Measurements from ENCODE around the gene CCT7. TPM values are rescaled to one million over a fixed set of nuclear protein-coding genes. Genes with fewer than 3 reads are reported as not detected.
A peak's percentile ranks its signal among the peaks of the same experiment; 100 is the strongest.

Gene CCT7
- total and polyA plus RNA-seq, 4 experiments from 2014 or later = 187 to 400 (median 213) TPM

DNA sequence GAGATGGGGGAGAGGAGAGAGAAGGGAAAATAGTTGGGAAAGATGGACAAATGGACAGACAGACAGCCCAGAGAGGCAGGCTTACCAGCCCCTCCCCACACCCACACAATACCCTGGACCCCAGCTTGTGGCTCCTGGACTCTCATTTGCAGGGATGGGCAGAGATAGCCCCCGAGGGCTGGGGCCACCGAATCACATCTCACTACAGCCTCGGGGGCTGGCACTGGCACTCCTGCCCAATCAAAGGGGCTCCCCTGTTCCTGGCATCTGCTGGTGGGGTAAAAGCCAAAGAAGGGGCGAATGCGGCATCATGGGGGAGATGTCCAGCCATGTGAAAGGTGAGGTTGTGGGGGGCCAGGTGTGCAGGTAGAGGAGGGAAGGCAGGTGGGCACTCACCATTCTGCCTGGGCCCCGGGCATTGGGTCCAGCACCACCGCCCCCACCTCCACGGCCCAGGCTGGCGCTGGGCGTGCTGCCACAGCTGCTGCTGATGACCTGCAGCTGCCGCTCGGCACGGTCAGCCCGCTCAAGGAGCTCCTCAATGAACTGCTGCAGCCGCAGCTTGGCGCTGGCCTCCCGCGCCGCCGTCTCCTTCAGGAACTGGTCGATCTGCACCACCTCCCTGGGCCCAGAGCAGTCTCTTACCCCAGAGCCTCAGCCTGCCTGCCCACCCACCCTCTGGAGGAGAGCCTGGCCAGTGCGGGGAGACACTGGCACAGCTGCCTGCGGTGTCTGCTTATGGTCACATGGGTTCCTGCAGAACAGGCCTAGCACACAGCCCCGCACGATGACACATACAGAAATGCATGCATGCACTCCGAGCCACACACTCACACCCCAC is 32.2 kb downstream of the CCT7 start:
- H3K27ac ChIP-seq (ENCODE audit: low read depth, low read length) = no peak overlapping the region
- H3K4me3 ChIP-seq (ENCODE audit: low read length in 2 of 2) = no peak overlapping the region
- no peaks in the 10 kb centered on the region for H3K9me3 ChIP-seq (ENCODE audit: control insufficient read depth in 1 of 2, low read length in 2 of 2)
- intact Hi-C loops (cut with micrococcal nuclease) = no loop called here
- Mint-ChIP-seq H3K4me3 (no peak overlapping the region), H3K36me3 (peaks cover 0 to 12% of the 10 kb centered on the region in 2 donors), H3K27ac (peak overlapping the region in 2 of 7 donors; percentile 9 to 42), H3K9me3 (peaks cover 0 to 4% (median 0%) of the 10 kb centered on the region in 8 donors), H3K4me1 (peaks cover 18 to 27% (median 23%) of the 10 kb centered on the region in 4 donors), H3K27me3 (no peaks in the 10 kb centered on the region)
- ChIA-PET POLR2A (ENCODE audit: partially characterized antibody) (interaction anchor here (2.9 kb wide), 1 partner anchor 8 kb away, joined by 8 read pairs; no protein-coding TSS in a partner anchor), CTCF (ENCODE audit: partially characterized antibody) (no interaction called here)
- no peaks in the 10 kb centered on the region for H3K36me3 ChIP-seq (ENCODE audit: insufficient read depth, low read length)
- no peak for DNase-seq
- no peaks in the 10 kb centered on the region for H3K27me3 ChIP-seq (ENCODE audit: insufficient read depth, low read length)
- H3K4me1 ChIP-seq (ENCODE audit: insufficient read depth, low read length) = peaks cover 24% of the 10 kb centered on the region

DNA sequence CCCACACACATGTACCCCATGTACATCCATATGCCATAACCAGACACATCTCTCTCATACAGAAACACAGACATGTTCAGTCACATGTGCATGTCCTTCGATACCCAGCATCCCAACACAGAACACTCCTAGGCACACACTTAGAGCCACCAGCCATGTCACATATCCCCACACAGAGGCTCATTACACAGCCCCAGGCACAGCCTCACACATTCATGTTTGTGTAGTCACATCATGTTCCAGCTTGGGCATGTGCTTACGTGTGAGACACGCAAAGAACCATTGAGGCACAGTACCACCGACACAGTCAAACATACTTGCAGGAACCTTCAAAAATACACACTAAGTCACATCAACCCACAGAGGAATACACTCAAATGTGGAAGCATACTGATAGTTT is 32.9 kb downstream of the CCT7 start:
- no peaks in the 10 kb centered on the region for H3K27me3 ChIP-seq (ENCODE audit: insufficient read depth, low read length)
- H3K4me3 Mint-ChIP-seq = peak overlapping the region in 2 of 8 donors; percentile 0 to 7
- H3K36me3 Mint-ChIP-seq = peaks cover 0 to 10% of the 10 kb centered on the region in 2 donors
- no peak for DNase-seq
- intact Hi-C loops (cut with micrococcal nuclease) = no loop called here
- no peaks in the 10 kb centered on the region for H3K36me3 ChIP-seq (ENCODE audit: insufficient read depth, low read length)
- H3K9me3 ChIP-seq (ENCODE audit: control insufficient read depth in 1 of 2, low read length in 2 of 2) = no peaks in the 10 kb centered on the region
- POLR2A ChIA-PET (ENCODE audit: partially characterized antibody) = interaction anchor here (2.9 kb wide), 1 partner anchor 9 kb away, joined by 8 read pairs; no protein-coding TSS in a partner anchor
- H3K27me3 Mint-ChIP-seq = no peaks in the 10 kb centered on the region
- peaks cover 18 to 27% (median 23%) of the 10 kb centered on the region in 4 donors for H3K4me1 Mint-ChIP-seq
- H3K4me3 ChIP-seq (ENCODE audit: low read length in 2 of 2) = no peak overlapping the region
- peak overlapping the region in 2 of 7 donors; percentile 9 to 52 for H3K27ac Mint-ChIP-seq
- H3K4me1 ChIP-seq (ENCODE audit: insufficient read depth, low read length) = peaks cover 24% of the 10 kb centered on the region
- CTCF ChIA-PET (ENCODE audit: partially characterized antibody) = interaction anchor here (1.9 to 2.3 kb wide), 2 partner anchors 31 to 54 kb away, joined by 6 to 7 read pairs; no protein-coding TSS in a partner anchor
- no peak overlapping the region for H3K27ac ChIP-seq (ENCODE audit: low read depth, low read length)
- H3K9me3 Mint-ChIP-seq = peaks cover 0 to 4% (median 0%) of the 10 kb centered on the region in 8 donors

DNA sequence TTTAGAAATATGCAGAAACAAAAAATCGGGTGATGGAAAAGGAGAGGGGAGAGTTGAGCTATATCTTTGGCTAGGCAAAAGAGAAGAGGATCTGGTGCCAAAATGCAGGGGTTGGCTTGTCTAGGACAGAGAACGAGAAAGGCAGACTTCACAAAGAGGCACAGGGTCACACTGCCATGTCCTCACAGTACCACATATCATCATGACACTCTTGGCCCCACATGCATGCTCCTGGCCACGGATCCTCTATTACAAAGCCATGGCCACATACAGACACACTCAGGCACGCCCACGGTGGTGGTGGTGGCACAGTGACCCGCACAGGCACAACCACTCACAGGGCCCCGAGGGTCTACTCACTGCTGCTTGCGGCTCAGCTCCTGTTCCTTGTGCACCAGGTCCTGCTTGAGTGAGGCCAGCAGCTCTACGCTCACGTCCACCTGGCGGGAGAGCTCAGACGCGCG is 34.3 kb downstream of the CCT7 start:
- intact Hi-C loops (cut with micrococcal nuclease) = loop anchor here (2.0 kb wide), 1 partner anchor 16 kb away; the partner anchor contains the start of gene FBXO41
- Mint-ChIP-seq H3K36me3 (peaks cover 0 to 8% of the 10 kb centered on the region in 2 donors), H3K9me3 (peaks cover 0 to 4% (median 0%) of the 10 kb centered on the region in 8 donors), H3K4me1 (peaks cover 18 to 27% (median 23%) of the 10 kb centered on the region in 4 donors), H3K27ac (peak overlapping the region in 6 of 7 donors; percentile 4 to 68 (median 22)), H3K27me3 (no peaks in the 10 kb centered on the region), H3K4me3 (peak overlapping the region; percentile 25 to 70 (median 66))
- H3K36me3 ChIP-seq (ENCODE audit: insufficient read depth, low read length) = no peaks in the 10 kb centered on the region
- POLR2A ChIA-PET (ENCODE audit: partially characterized antibody) = interaction anchor here (1.0 to 2.9 kb wide), 6 partner anchors 10 to 117 kb away, joined by 3 to 24 read pairs (median 6); partner anchors contain the start of genes ALMS1, CCT7, FBXO41 and PRADC1
- H3K9me3 ChIP-seq (ENCODE audit: control insufficient read depth in 1 of 2, low read length in 2 of 2) = no peaks in the 10 kb centered on the region
- no peak for DNase-seq
- peak overlapping the region in 1 of 2 donors; percentile 45 for H3K4me3 ChIP-seq (ENCODE audit: low read length in 2 of 2)
- H3K27me3 ChIP-seq (ENCODE audit: insufficient read depth, low read length) = no peaks in the 10 kb centered on the region
- CTCF ChIA-PET (ENCODE audit: partially characterized antibody) = interaction anchor here (0.6 to 2.3 kb wide), 5 partner anchors 20 to 56 kb away, joined by 3 to 11 read pairs (median 6); partner anchors contain the start of gene PRADC1
- H3K4me1 ChIP-seq (ENCODE audit: insufficient read depth, low read length) = peaks cover 24% of the 10 kb centered on the region
- H3K27ac ChIP-seq (ENCODE audit: low read depth, low read length) = no peak overlapping the region

DNA sequence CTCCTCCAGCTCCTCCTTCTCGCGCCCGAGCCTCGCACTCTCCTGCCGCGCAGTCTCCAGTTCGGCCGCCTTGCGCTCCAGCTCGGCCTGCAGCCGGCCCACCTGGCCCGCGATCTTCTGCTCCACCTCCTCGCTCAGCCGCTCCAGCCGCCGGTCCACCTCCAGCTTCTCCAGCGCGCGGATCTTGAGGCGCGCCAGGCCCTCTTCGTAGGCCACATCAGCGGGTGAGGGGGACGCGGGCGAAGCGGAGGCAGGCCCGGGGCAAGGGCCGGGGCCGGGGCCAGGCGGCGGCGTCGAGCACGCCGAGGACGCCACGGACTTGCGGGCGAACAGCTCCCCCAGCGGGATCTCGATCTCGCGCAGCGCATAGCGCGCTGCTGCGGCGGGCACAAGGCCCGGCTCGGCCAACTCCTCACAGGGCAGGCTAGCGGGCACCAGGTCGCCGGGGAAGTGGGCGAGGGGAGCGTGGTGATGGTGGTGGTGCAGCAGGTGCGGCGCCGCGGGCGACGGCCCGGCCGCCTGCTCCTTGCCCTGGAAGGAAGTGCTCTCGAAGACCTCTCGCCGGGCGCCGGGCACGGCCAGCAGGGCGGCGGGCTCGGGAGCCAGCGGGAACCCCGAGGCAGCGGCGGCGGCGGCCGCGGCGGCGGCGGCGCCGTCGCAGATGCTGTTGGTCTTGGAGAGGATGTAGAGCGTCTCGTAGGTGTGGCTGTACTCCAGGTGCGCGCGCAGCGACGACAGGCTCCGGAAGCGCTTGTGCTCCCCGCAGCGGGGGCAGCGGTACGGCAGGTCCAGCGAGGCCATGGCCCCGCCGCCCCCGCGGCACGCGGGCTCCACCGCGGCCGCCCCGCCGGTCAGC is 35.0 kb downstream of the CCT7 start:
- no peaks in the 10 kb centered on the region for H3K27me3 Mint-ChIP-seq
- H3K27ac Mint-ChIP-seq = no peak overlapping the region
- H3K27me3 ChIP-seq (ENCODE audit: insufficient read depth, low read length) = no peaks in the 10 kb centered on the region
- peaks cover 0 to 4% (median 0%) of the 10 kb centered on the region in 8 donors for H3K9me3 Mint-ChIP-seq
- H3K4me1 Mint-ChIP-seq = peaks cover 18 to 27% (median 23%) of the 10 kb centered on the region in 4 donors
- no peaks in the 10 kb centered on the region for H3K9me3 ChIP-seq (ENCODE audit: control insufficient read depth in 1 of 2, low read length in 2 of 2)
- CTCF ChIA-PET (ENCODE audit: partially characterized antibody) = interaction anchor here (0.6 to 2.3 kb wide), 5 partner anchors 20 to 56 kb away, joined by 3 to 11 read pairs (median 6); partner anchors contain the start of gene PRADC1
- peak overlapping the region; percentile 46 for H3K27ac ChIP-seq (ENCODE audit: low read depth, low read length)
- H3K36me3 ChIP-seq (ENCODE audit: insufficient read depth, low read length) = no peaks in the 10 kb centered on the region
- H3K36me3 Mint-ChIP-seq = peaks cover 0 to 4% of the 10 kb centered on the region in 2 donors
- DNase-seq = peak; percentile 77 to 82 (median 80)
- H3K4me3 Mint-ChIP-seq = peak overlapping the region in 7 of 8 donors; percentile 25 to 70 (median 67)
- intact Hi-C loops (cut with micrococcal nuclease) = loop anchor here (1.0 to 2.0 kb wide), 3 partner anchors 16 to 35 kb away; partner anchors contain the start of genes CCT7, EGR4 and FBXO41
- POLR2A ChIA-PET (ENCODE audit: partially characterized antibody) = interaction anchor here (1.0 to 2.9 kb wide), 6 partner anchors 11 to 116 kb away, joined by 3 to 24 read pairs (median 6); partner anchors contain the start of genes ALMS1, CCT7, FBXO41 and PRADC1
- peaks cover 24% of the 10 kb centered on the region for H3K4me1 ChIP-seq (ENCODE audit: insufficient read depth, low read length)
- peak overlapping the region in 1 of 2 donors; percentile 45 for H3K4me3 ChIP-seq (ENCODE audit: low read length in 2 of 2)

DNA sequence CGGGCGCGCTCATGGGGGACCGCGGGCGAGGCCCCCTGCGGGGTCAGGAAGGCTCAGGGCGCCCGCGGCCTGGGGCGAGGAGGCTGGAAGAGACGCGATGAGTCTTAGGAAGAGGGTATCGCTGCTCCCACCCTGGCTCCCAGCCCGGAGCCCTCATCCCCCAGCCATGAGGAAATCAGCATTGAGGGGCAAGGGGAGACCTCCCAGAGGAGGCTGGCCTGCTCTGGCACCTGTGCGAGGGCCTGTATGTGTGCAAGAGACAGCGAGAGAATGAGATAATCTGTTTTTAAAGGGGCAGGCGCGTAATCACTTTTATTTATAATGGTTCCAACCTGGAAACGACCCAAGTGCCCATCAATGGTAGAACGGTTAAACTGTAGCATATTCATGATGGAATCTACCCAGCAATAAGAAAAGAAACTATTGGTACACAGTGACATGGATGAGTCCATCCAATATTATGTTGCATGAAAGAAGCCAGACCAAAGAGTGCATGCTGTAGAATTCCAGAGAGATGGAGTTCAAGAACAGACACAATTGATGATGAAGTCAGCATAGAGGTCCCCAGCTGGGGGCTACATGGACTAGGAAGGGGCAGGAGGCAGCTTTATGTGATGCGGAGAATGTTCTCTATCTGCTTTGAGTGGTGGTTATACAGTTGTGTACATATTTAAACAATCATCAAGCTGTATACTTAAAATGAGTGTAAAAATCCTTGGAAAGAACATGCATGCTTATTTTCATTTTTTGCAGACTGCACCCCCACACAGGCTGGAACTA is 35.8 kb downstream of the CCT7 start:
- H3K27me3 ChIP-seq (ENCODE audit: insufficient read depth, low read length) = no peaks in the 10 kb centered on the region
- peak overlapping the region; percentile 46 for H3K27ac ChIP-seq (ENCODE audit: low read depth, low read length)
- Mint-ChIP-seq H3K4me3 (peak overlapping the region; percentile 61 to 85 (median 75)), H3K27ac (peak overlapping the region in 4 of 7 donors; percentile 6 to 93 (median 86)), H3K36me3 (peaks cover 0 to 2% of the 10 kb centered on the region in 2 donors), H3K9me3 (peaks cover 0 to 4% (median 0%) of the 10 kb centered on the region in 8 donors), H3K27me3 (no peaks in the 10 kb centered on the region), H3K4me1 (peaks cover 18 to 27% (median 23%) of the 10 kb centered on the region in 4 donors)
- no peak for DNase-seq
- H3K36me3 ChIP-seq (ENCODE audit: insufficient read depth, low read length) = no peaks in the 10 kb centered on the region
- CTCF ChIA-PET (ENCODE audit: partially characterized antibody) = interaction anchor here (1.0 to 2.8 kb wide), 2 partner anchors 21 to 57 kb away, joined by 3 to 10 read pairs; partner anchors contain the start of gene SMYD5
- H3K4me1 ChIP-seq (ENCODE audit: insufficient read depth, low read length) = peaks cover 24% of the 10 kb centered on the region
- no peaks in the 10 kb centered on the region for H3K9me3 ChIP-seq (ENCODE audit: control insufficient read depth in 1 of 2, low read length in 2 of 2)
- peak overlapping the region in 1 of 2 donors; percentile 42 for H3K4me3 ChIP-seq (ENCODE audit: low read length in 2 of 2)
- POLR2A ChIA-PET (ENCODE audit: partially characterized antibody) = interaction anchor here (0.7 to 2.1 kb wide), 2 partner anchors 36 kb away, joined by 3 to 24 read pairs; partner anchors contain the start of genes CCT7 and PRADC1
- intact Hi-C loops (cut with micrococcal nuclease) = loop anchor here (1.0 to 2.0 kb wide), 3 partner anchors 15 to 36 kb away; partner anchors contain the start of genes CCT7, EGR4 and FBXO41

DNA sequence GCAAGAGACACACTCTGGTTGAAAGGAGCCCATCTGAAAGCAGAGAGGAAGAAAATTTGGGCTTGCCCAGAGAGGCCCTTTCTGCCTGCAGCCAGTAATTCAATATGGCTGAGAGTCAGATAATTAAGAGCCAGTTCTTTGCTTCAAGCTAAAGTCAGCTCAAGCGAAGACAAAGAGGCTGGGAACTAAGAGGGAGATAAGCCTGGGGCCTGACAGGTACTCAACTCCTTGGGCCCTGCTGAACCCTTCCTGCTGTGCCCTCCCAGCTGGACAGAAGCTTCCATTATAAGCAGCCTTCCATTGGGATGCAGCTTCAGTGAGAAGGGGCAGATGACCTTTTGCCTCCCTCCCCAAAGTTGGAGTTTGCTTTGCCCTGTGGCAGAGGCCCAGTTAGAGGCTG is 38.2 kb downstream of the CCT7 start:
- no peak overlapping the region for H3K27ac ChIP-seq (ENCODE audit: low read depth, low read length)
- ChIA-PET CTCF (ENCODE audit: partially characterized antibody) (interaction anchor here (0.9 to 2.8 kb wide), 5 partner anchors 9 to 59 kb away, joined by 4 to 11 read pairs (median 5); partner anchors contain the start of genes EGR4 and SMYD5), POLR2A (ENCODE audit: partially characterized antibody) (interaction anchor here (1.1 to 1.6 kb wide), 2 partner anchors 32 to 38 kb away, joined by 4 to 5 read pairs; partner anchors contain the start of gene CCT7)
- no peak overlapping the region for H3K4me3 ChIP-seq (ENCODE audit: low read length in 2 of 2)
- Mint-ChIP-seq H3K4me1 (peaks cover 13 to 20% (median 18%) of the 10 kb centered on the region in 4 donors), H3K27me3 (no peaks in the 10 kb centered on the region), H3K9me3 (peaks cover 0 to 4% (median 0%) of the 10 kb centered on the region in 8 donors), H3K4me3 (no peak overlapping the region), H3K27ac (no peak overlapping the region), H3K36me3 (peaks cover 0 to 1% of the 10 kb centered on the region in 2 donors)
- intact Hi-C loops (cut with micrococcal nuclease) = no loop called here
- no peaks in the 10 kb centered on the region for H3K9me3 ChIP-seq (ENCODE audit: control insufficient read depth in 1 of 2, low read length in 2 of 2)
- no peaks in the 10 kb centered on the region for H3K36me3 ChIP-seq (ENCODE audit: insufficient read depth, low read length)
- DNase-seq = no peak
- peaks cover 24% of the 10 kb centered on the region for H3K4me1 ChIP-seq (ENCODE audit: insufficient read depth, low read length)
- H3K27me3 ChIP-seq (ENCODE audit: insufficient read depth, low read length) = no peaks in the 10 kb centered on the region

Data from CD4-positive, alpha-beta memory T cell (primary cell).